Liver (tissue), 9 donors: Measurements from ENCODE around the gene ZNF18. TPM values are rescaled to one million over a fixed set of nuclear protein-coding genes. Genes with fewer than 3 reads are reported as not detected.
"Not testable (repeated sequence)": the region's sequence is repeated elsewhere in the genome, so short reads cannot be mapped to it uniquely, and the experiment has no call there.

Source experiments
- DNase-seq: peaks from one replicate; pipeline ENCODE4 v3.0.0-alpha.2; 2017; ENCODE audit warnings: low spot score
- H3K27ac ChIP-seq, 2 donors: one replicate each; pipeline ENCODE4 v1.7.0; 2013; ENCODE audit warnings: inconsistent platforms in 2 of 2, low read length in 2 of 2, control low read depth in 1 of 2, low read depth in 1 of 2, mild to moderate bottlenecking in 1 of 2
- H3K27me3 ChIP-seq, 4 donors: one replicate each; pipeline versions ENCODE4 v1.6.1 to v1.7.0; 2013; ENCODE audit warnings: low read length in 3 of 4, inconsistent platforms in 1 of 4, mild to moderate bottlenecking in 1 of 4, moderate library complexity in 1 of 4; ENCODE audit not compliant: control insufficient read depth in 4 of 4, insufficient read depth in 4 of 4
- H3K36me3 ChIP-seq, 4 donors: one replicate each; pipeline versions ENCODE4 v1.6.1 to v1.7.0; 2013; ENCODE audit warnings: low read length in 3 of 4, mild to moderate bottlenecking in 3 of 4, low read depth in 1 of 4, moderate library complexity in 1 of 4; ENCODE audit not compliant: control insufficient read depth in 4 of 4, insufficient read depth in 3 of 4
- H3K4me1 ChIP-seq, 4 donors: one replicate each; pipeline versions ENCODE4 v1.6.1 to v1.7.0; 2013; ENCODE audit warnings: low read length in 3 of 4, mild to moderate bottlenecking in 3 of 4, moderate library complexity in 1 of 4; ENCODE audit not compliant: control insufficient read depth in 4 of 4, insufficient read depth in 4 of 4
- H3K4me3 ChIP-seq, 3 donors: one replicate each; pipeline versions ENCODE4 v1.6.1 to v1.7.0; 2013; ENCODE audit warnings: low read length in 3 of 3, control low read depth in 1 of 3, low read depth in 1 of 3, mild to moderate bottlenecking in 1 of 3
- H3K9ac ChIP-seq, 2 donors: one replicate each; pipeline ENCODE4 v1.7.0; 2013; ENCODE audit warnings: low read length in 2 of 2, mild to moderate bottlenecking in 2 of 2, moderate library complexity in 2 of 2, control low read depth in 1 of 2, low read depth in 1 of 2
- H3K9me3 ChIP-seq, 4 donors: one replicate each; pipeline versions ENCODE4 v1.6.1 to v1.7.0; 2013; ENCODE audit warnings: low read length in 3 of 4; ENCODE audit not compliant: control insufficient read depth in 4 of 4
- ATF3 ChIP-seq: IDR thresholded peaks from 2 replicates; pipeline ENCODE4 v1.6.1; 2016; ENCODE audit warnings: antibody characterized with exemption
- CTCF ChIP-seq: fragments of 150-350 bp; IDR thresholded peaks from 2 replicates; pipeline ENCODE4 v1.5.1; 2017; ENCODE audit warnings: improper control_type of control experiment, low read depth, low read length; ENCODE audit not compliant: missing input control
- EGR1 ChIP-seq, 2 donors: IDR thresholded peaks; 2 replicates each; pipeline ENCODE4 v1.6.1; 2016 to 2018; ENCODE audit warnings: antibody characterized with exemption in 2 of 2, low read depth in 2 of 2
- FOXA1 ChIP-seq: IDR thresholded peaks from 2 replicates; pipeline ENCODE4 v1.6.1; 2016; ENCODE audit warnings: antibody characterized with exemption
- FOXA2 ChIP-seq: IDR thresholded peaks from 2 replicates; pipeline ENCODE4 v1.6.1; 2016; ENCODE audit warnings: antibody characterized with exemption
- GABPA ChIP-seq, 2 donors: IDR thresholded peaks in 1 of 2; conservative IDR thresholded peaks in 1 of 2; 2 replicates each; pipeline ENCODE4 v1.6.1; 2016; ENCODE audit warnings: antibody characterized with exemption in 2 of 2, mild to moderate bottlenecking in 1 of 2, moderate library complexity in 1 of 2
- HNF4A ChIP-seq, 2 donors: conservative IDR thresholded peaks; 2 replicates each; pipeline ENCODE4 v1.6.1; 2016; ENCODE audit warnings: antibody characterized with exemption in 2 of 2, mild to moderate bottlenecking in 2 of 2
- HNF4G ChIP-seq: IDR thresholded peaks from 2 replicates; pipeline ENCODE4 v1.6.1; 2016; ENCODE audit warnings: antibody characterized with exemption
- JUND ChIP-seq, 2 donors: IDR thresholded peaks; 2 replicates each; pipeline ENCODE4 v1.6.1; 2016; ENCODE audit warnings: antibody characterized with exemption in 2 of 2
- MAX ChIP-seq: IDR thresholded peaks from 2 replicates; pipeline ENCODE4 v1.6.1; 2016; ENCODE audit warnings: antibody characterized with exemption
- NR2F2 ChIP-seq: IDR thresholded peaks from 2 replicates; pipeline ENCODE4 v1.6.1; 2016; ENCODE audit warnings: antibody characterized with exemption
- RAD21 ChIP-seq, 2 donors: IDR thresholded peaks; 2 replicates each; pipeline ENCODE4 v1.6.1; 2016; ENCODE audit warnings: antibody characterized with exemption in 2 of 2, mild to moderate bottlenecking in 2 of 2
- REST ChIP-seq: IDR thresholded peaks from 2 replicates; pipeline ENCODE4 v1.6.1; 2016; ENCODE audit warnings: antibody characterized with exemption, mild to moderate bottlenecking
- RXRA ChIP-seq, 2 donors: IDR thresholded peaks; 2 replicates each; pipeline ENCODE4 v1.6.1; 2017 to 2018; ENCODE audit warnings: antibody characterized with exemption in 2 of 2, mild to moderate bottlenecking in 1 of 2
- SP1 ChIP-seq: IDR thresholded peaks from 2 replicates; pipeline ENCODE4 v1.6.1; 2018; ENCODE audit warnings: antibody characterized with exemption, mild to moderate bottlenecking
- TAF1 ChIP-seq: conservative IDR thresholded peaks from 2 replicates; pipeline ENCODE4 v1.6.1; 2016; ENCODE audit warnings: antibody characterized with exemption, mild to moderate bottlenecking
- YY1 ChIP-seq: IDR thresholded peaks from 2 replicates; pipeline ENCODE4 v1.6.1; 2016; ENCODE audit warnings: antibody characterized with exemption, mild to moderate bottlenecking
- ZBTB33 ChIP-seq: IDR thresholded peaks from 2 replicates; pipeline ENCODE4 v1.6.1; 2016; ENCODE audit warnings: antibody characterized with exemption
- WGBS: extraction: QIAGEN DNeasy Blood & Tissue Kit; methylation state at CpG from one replicate; pipeline ENCODE4 v1.1.7; 2013; 5-methylcytosine and 5-hydroxymethylcytosine counted together
- polyA plus RNA-seq, 2 donors: library from polyadenylated mRNA; stranded (reverse) in 1 of 2; unstranded in 1 of 2; fragments of 200-250 nt in 1 of 2; fragments of >200 nt in 1 of 2; fragmentation: Nextera tagmentation in 1 of 2; extraction: Ambion mirVana in 1 of 2; gene quantifications; one replicate each; pipeline versions ENCODE4 v1.2.1 to v1.2.3, GENCODE V29; 2013 to 2015
- total RNA-seq, 2 donors: library from RNA; depleted of rRNA; stranded (reverse); fragments of >200 nt; gene quantifications; one replicate each; pipeline ENCODE4 v1.2.3, GENCODE V29; 2014
- donor health status: healthy.
- donor health status: healthy.
- donor health status: healthy.
- donor health status: healthy.
- donor health status: healthy.

ZNF18 gene
- total and polyA plus RNA-seq, 4 donors: 2.1 to 4.5 (median 3.5) TPM

GRCh38 chr17:11943759-11944347, 53.4 kb downstream of the ZNF18 start:
- H3K36me3 ChIP-seq: no peaks in the 10 kb centered on the region
- 60% methylated on average over 7 of the region's 7 CpGs for WGBS
- H3K4me1 ChIP-seq: peaks cover 0 to 8% (median 6%) of the 10 kb centered on the region in 4 donors
- no peaks in the 10 kb centered on the region for H3K9me3 ChIP-seq
- no peak overlapping the region for H3K4me3 ChIP-seq
- H3K27ac ChIP-seq: no peak overlapping the region
- H3K9ac ChIP-seq: no peak overlapping the region
- TF ChIP-seq FOXA2: peak; percentile 39
- no peak for TF ChIP-seq RXRA (IDR thresholded peaks at IDR 0.05)
- TF ChIP-seq HNF4A (conservative IDR thresholded peaks at IDR 0.05): peak; percentile 16 to 26
- no peaks in the 10 kb centered on the region for H3K27me3 ChIP-seq
- DNase-seq: no peak

- not testable (repeated sequence) for H3K36me3 ChIP-seq, H3K9ac ChIP-seq, H3K27me3 ChIP-seq, DNase-seq, H3K27ac ChIP-seq, H3K4me3 ChIP-seq, H3K9me3 ChIP-seq, H3K4me1 ChIP-seq
- WGBS: 93% methylated on average over 11 of the region's 11 CpGs
Measured at GRCh38 chr17:11943086-11943485, 54.2 kb downstream of the ZNF18 start.

GRCh38 chr17:11940904-11941303, 56.4 kb downstream of the ZNF18 start:
- H3K36me3 ChIP-seq: no peaks in the 10 kb centered on the region
- no peaks in the 10 kb centered on the region for H3K27me3 ChIP-seq
- no peaks in the 10 kb centered on the region for H3K9me3 ChIP-seq
- DNase-seq: no peak
- no peak for TF ChIP-seq RAD21 (IDR thresholded peaks at IDR 0.05)
- no peak for TF ChIP-seq ZBTB33
- no peak for TF ChIP-seq GABPA (IDR thresholded peaks at IDR 0.05 in 1 of 2, conservative IDR thresholded peaks at IDR 0.05 in 1 of 2)
- no peak for TF ChIP-seq HNF4A (conservative IDR thresholded peaks at IDR 0.05)
- no peak for TF ChIP-seq JUND (IDR thresholded peaks at IDR 0.05)
- TF ChIP-seq ATF3: no peak
- TF ChIP-seq SP1: no peak
- TF ChIP-seq MAX: no peak
- no peak for TF ChIP-seq TAF1
- no peak for TF ChIP-seq EGR1 (IDR thresholded peaks at IDR 0.05; ENCODE audit: low read depth in 2 of 2)
- TF ChIP-seq REST: no peak
- no peak for TF ChIP-seq FOXA2
- no peak for TF ChIP-seq HNF4G
- no peak for TF ChIP-seq FOXA1
- no peak for TF ChIP-seq YY1
- TF ChIP-seq RXRA (IDR thresholded peaks at IDR 0.05): no peak
- no peak for TF ChIP-seq CTCF
- no peak for TF ChIP-seq NR2F2
- H3K9ac ChIP-seq: no peak overlapping the region
- no peak overlapping the region for H3K27ac ChIP-seq
- H3K4me1 ChIP-seq: peaks cover 0 to 8% (median 6%) of the 10 kb centered on the region in 4 donors
- WGBS: 64% methylated on average over 2 of the region's 2 CpGs
- H3K4me3 ChIP-seq: no peak overlapping the region
